Eye (tissue), 1 donor: ENCODE measurements around the gene GRAMD2B.
A peak's percentile ranks its signal among the peaks of the same experiment; 100 is the strongest.
"Not testable (repeated sequence)": the region's sequence is repeated elsewhere in the genome, so short reads cannot be mapped to it uniquely, and the experiment has no call there.

Experiments used
- DNase-seq: peaks from one replicate; pipeline ENCODE4 v3.0.0-alpha.2; 2015

The GRAMD2B gene

GRCh38 chr5:126515337-126515736 lies 92.1 kb downstream of the GRAMD2B start:
- no peak for DNase-seq

- DNase-seq: no peak
Measured at GRCh38 chr5:126516133-126516532, 92.9 kb downstream of the GRAMD2B start.

DNA sequence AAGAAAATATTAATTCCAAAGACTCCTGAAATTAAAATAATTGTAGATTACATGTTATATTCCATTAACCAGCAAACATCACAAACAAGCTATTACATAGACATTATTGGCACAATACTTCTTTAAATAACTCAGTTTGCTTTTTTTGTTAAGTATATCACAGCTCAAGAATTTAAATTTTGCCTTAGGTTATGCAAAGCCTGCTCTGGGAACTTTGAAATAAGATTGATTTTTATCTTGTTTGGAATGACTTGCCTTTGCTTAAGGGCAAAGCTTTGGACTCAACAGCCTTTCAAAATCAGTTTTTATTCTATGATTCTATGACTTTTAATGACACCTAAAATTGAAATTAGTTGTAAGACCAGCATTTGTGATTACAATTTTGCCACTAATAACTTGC lies 93.6 kb downstream of the GRAMD2B start:
- no peak for DNase-seq

DNA sequence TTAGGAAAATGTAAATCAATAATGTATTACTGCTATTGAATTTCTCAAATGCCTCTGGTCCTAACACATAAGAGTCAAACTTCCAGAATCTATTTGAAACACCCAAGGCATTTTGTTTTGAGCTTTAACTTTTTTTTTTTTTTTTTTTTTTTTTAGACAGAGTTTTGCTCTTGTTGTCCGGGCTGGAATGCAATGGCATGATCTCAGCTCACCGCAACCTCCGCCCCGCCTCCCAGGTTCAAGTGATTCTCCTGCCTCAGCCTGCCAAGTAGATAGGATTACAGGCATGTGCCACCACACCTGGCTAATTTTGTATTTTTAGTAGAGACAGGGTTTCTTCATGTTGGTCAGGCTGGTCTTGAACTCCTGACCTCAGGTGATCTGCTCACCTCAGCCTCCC lies 96.0 kb downstream of the GRAMD2B start:
- DNase-seq: not testable (repeated sequence)

DNA sequence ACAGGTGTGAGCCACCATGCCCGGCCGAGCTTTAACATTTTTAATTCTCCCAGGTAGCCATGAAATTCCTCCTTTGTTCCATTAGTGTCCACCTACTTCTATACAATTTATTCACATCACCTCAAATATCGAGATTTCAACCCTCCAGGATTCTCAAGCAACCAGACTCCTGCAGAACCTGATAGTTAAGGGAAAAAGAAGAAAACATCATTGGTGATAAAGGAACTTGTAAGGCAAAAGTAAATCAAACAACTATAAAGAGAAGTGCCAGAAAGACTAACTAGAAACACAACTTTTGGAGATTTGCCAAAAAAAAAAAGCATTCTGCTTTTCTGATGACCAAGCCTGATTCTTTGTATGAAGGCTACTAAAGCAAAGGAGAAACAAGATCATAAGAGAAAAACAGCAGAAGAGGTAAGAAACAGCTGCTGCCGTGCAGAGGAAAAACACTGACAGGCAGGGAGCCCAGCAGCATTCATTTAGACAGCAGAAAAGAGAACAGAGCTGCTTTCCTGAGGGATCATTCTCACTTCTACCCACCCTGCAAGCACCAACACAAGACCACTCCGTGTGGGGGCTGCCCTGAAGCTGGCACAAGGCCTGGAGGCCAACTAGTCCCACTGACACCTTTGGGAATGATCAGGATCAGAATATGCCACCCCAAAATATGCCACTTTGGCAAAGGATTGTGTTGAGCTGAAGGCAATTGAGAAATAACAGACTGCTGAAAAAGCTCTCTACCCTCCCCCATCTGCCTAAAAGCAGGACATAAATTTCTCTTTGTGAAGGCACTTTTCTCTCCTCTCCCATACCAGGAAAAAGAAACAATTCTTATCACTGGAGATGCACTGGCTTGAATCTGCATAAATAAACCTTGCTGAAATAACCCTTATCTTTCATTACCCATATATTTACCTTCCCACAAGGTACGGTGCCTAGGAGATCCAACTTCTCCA lies 96.7 kb downstream of the GRAMD2B start:
- no peak for DNase-seq

DNA sequence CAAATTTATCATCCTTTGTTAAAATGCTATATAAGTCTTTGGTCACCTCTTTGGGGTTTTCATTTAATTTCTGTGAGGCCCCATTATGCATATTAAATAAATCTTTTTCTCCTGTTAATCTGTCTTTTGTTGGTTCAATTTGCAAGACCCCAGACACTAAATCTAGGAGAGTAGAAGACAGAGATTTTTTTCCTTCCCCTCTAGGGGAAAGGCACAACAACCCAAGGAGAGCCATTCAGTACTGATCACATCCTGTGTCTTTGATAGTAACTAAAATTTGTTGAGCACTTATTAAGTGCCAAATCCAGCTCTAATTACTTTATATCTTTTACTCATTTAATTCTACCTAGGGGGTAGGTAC lies 97.4 kb downstream of the GRAMD2B start:
- no peak for DNase-seq

GRCh38 chr5:126521130-126521529 lies 97.9 kb downstream of the GRAMD2B start:
- DNase-seq: no peak

GRCh38 chr5:126523818-126524510 lies 100.8 kb downstream of the GRAMD2B start:
- DNase-seq: peak; percentile 57

DNA sequence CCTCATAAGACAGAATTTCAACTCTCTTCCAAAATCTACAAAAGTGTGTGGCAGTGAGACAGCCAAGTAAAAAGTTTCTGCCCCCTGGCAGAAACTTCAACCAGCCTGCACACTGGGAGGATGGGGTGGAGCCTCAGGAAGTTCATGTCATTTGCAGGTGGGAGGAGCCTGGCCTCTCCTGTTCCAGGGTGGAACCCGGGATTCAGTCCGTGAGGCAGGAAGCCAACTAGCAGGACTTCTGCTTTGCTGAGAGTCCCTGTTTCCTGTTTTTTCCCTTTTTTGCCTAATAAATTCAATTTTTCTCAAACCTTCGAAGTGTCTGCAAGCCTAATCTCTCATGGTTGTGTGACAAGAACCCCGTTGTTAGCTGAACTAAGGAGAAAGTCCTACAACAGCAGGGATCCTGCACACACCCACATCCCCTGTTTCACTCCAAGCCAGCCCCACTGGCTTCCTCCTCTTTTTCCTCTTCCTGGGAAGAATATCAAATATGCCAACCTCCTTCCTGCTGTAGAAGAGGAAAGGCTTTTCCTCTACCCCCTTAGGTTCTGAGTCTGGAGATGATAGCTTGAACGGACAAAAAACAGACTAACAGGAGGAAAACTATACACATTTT lies 102.5 kb downstream of the GRAMD2B start:
- no peak for DNase-seq

- DNase-seq: no peak
Measured at GRCh38 chr5:126526493-126526892, 103.3 kb downstream of the GRAMD2B start.

GRCh38 chr5:126527158-126527557 lies 103.9 kb downstream of the GRAMD2B start:
- no peak for DNase-seq

DNA sequence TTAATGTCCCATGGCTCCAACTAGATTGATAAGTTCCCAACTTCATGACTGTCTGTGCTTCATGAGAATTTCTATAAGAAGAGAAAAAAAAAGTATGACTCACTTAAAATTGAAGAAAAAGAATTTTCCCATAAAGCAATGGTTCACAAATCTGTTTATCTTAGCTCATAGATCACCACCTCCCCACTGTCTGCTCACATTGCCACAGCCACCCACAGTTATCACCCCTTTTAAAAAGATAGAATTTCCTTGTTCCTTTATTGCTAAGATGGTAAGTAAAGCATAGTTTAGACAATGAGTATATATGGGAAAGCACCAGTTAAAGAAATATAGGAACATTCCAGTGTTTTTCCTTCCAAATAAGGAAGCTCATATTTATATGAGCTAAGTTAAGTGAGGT lies 104.7 kb downstream of the GRAMD2B start:
- no peak for DNase-seq

DNA sequence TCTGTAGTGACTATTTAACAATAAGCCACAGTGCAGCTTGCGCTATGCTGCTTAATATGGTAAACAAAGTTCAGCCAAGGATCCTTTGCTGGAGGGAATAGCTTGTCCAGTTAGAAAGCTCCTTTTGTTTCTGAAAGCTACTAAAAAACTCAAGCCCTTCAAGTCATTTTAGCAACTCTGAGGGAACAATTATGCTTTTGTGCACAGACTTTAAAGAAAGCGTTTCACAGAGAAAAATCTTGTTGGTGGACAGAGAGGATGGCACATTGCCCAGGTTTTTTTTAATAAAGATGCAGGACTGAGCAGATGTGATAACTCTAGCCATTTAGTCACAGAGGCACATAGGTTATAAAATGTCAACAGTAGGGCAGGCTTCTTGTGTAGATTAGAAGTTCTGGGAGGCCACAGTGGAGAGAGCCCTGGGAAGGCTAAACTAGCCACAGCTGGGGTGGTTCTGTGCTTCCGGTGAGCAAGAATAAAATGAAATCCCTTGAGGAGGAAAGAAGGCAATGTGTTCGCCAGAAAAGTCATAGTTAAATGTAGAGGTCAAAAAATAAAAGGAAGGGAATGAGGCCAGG lies 108.4 kb downstream of the GRAMD2B start:
- DNase-seq: peak; percentile 43

GRCh38 chr5:126534553-126534952 lies 111.3 kb downstream of the GRAMD2B start:
- DNase-seq: no peak

DNA sequence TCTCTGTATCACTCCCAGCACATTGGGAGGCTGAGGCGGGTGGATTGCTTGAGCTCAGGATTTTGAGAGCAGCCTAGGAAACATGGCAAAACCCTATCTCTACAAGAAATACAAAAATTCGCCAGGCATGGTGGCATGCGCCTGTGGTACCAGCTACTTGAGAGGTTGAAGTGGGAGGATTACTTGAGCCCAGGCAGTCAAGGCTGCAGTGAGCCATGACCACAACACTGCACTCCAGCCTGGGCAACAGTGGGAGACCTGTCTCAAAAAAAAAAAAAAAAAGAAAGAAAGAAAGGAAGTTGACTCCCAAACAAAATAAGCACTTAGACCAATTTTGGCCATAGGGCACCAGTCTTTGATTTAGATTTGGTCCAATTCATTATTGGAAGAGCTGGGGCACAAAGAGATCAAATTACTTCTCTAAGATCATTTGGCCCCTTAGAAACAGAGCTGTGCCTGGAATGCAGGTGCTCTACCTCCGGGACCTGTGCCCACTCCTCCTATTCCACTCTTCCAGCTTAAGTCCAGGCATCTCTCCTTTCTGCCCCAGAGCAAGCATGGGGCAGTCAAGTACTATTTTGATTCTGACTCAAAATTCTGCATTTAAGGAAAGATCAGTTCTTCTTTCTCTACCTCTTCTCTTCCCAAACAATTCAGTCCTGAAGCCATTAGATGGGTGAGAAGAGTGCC lies 112.8 kb downstream of the GRAMD2B start:
- DNase-seq: no peak

DNA sequence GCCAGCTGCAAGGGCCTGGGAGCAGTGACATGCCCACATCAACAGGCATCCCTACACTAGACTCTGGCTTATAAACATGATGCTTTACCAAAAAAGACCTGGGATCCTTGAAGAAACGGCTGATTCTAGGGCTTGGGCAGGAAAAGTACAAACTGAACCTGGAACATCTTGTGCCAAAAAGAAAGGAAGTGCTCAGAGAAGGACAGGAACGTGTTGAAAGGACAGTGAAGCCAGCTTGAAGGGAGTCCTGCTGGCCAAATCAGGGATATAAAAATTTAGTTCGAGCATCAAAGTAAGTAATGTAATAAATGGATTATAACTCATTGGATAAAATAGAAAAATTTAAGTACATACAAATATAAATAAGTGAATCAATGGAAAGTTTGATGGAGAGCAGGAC lies 113.7 kb downstream of the GRAMD2B start:
- no peak for DNase-seq

- no peak for DNase-seq
Measured at GRCh38 chr5:126538579-126538978, 115.4 kb downstream of the GRAMD2B start.

DNA sequence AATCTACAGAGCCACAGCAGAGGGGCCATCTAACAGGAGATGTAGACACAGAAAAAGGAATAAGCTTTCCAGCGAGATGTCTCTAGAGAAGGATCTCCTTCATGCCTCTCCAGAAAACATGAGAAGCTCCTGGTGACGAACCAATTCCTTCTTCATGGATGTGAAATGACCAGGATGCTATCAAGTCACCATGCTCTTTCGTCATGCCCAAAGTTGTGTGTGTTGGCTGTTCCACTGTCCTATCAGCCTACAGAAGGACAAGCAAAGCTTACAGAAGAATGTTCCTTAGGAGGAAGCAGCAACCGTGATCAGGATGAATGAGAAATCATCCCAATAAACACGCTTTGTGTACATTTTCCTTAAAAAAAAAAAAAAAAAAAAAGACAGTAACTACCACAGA lies 117.4 kb downstream of the GRAMD2B start:
- DNase-seq: no peak

GRCh38 chr5:126542441-126542840 lies 119.2 kb downstream of the GRAMD2B start:
- DNase-seq: no peak

DNA sequence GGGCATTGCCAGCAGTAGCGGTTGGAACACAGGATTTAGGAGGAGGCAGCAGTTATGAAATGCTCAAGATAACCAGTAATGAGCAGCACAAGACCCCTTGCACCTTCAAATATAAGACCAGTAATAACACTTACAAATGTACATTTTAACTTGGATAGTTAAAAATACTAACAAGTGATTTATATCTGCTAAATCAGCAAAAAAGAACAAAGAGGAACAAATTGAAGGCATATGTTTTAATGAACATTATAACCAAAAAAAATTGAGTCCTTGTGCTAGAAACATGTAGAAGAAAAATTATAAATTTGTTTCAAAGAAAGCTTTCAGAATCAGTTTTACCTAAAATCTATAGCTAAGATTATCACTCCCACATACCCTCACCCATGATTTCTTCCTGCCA lies 119.8 kb downstream of the GRAMD2B start:
- DNase-seq: no peak

- DNase-seq: no peak
Measured at GRCh38 chr5:126543660-126544059, 120.5 kb downstream of the GRAMD2B start.
